Transverse colon (tissue), 4 donors: Measurements from ENCODE around the gene MUCL3. TPM values are rescaled to one million over a fixed set of nuclear protein-coding genes. Genes with fewer than 3 reads are reported as not detected.
"Not testable (repeated sequence)": the region's sequence is repeated elsewhere in the genome, so short reads cannot be mapped to it uniquely, and the experiment has no call there.

Experiments used
- DNase-seq: peaks from one replicate; pipeline ENCODE4 v3.0.0-alpha.2; 2019
- H3K27ac ChIP-seq, 4 donors: fragments of 200-600 bp; sonication (generic); 2 replicates each; pipeline ENCODE4 v1.5.1; 2016 to 2018; ENCODE audit warnings: inconsistent platforms in 4 of 4
- H3K27me3 ChIP-seq: fragments of 200-600 bp; sonication (generic); 2 replicates; pipeline ENCODE4 v1.5.1; 2017; ENCODE audit warnings: inconsistent platforms
- H3K36me3 ChIP-seq, 4 donors: fragments of 200-600 bp; sonication (generic); 2 replicates each; pipeline ENCODE4 v1.5.1; 2017 to 2019; ENCODE audit warnings: inconsistent platforms in 4 of 4
- H3K4me1 ChIP-seq, 4 donors: fragments of 200-600 bp; sonication (generic); 2 replicates each; pipeline ENCODE4 v1.5.1; 2017 to 2020; ENCODE audit warnings: inconsistent platforms in 4 of 4
- H3K4me3 ChIP-seq, 4 donors: fragments of 200-600 bp; sonication (generic); 1 replicate in 1 of 4; 2 replicates in 3 of 4; pipeline versions ENCODE4 v1.5.1 to v1.6.1; 2017 to 2019; ENCODE audit warnings: inconsistent platforms in 4 of 4
- H3K9me3 ChIP-seq, 2 donors: fragments of 200-600 bp; sonication (generic); 2 replicates each; pipeline ENCODE4 v1.5.1; 2017 to 2019; ENCODE audit warnings: inconsistent platforms in 2 of 2
- CTCF ChIP-seq, 5 experiments: fragments of 200-600 bp in 3 of 5; fragments of 450-650 bp in 2 of 5; sonication (generic) in 3 of 5; IDR thresholded peaks; 1 replicate in 2 of 5; 2 replicates in 3 of 5; pipeline ENCODE4 v1.5.1; 2016 to 2017; ENCODE audit warnings: antibody characterized with exemption in 5 of 5, inconsistent platforms in 3 of 5, mild to moderate bottlenecking in 2 of 5, moderate library complexity in 1 of 5
- EP300 ChIP-seq: sonication (generic); formaldehyde crosslinking; IDR thresholded peaks from one replicate; pipeline ENCODE4 v1.6.1; 2017; ENCODE audit warnings: antibody characterized with exemption, low read depth
- POLR2A ChIP-seq: fragments of 450-650 bp; IDR thresholded peaks from one replicate; pipeline ENCODE4 v1.6.1; 2016; ENCODE audit warnings: antibody characterized with exemption, mild to moderate bottlenecking, moderate library complexity
- POLR2AphosphoS5 ChIP-seq, 3 donors: sonication (generic); formaldehyde crosslinking; IDR thresholded peaks; one replicate each; pipeline ENCODE4 v1.6.1; 2016; ENCODE audit warnings: antibody characterized with exemption in 3 of 3
- WGBS, 2 donors: methylation state at CpG; one replicate each; pipeline ENCODE4 v1.1.5; 2018; ENCODE audit warnings: low coverage in 1 of 2; 5-methylcytosine and 5-hydroxymethylcytosine counted together
- in situ Hi-C, 4 donors: fragments of 200-750 bp; cut with MboI; loops; one replicate each; pipeline versions ENCODE4 v1.15.0 to v1.15.1; 2017; ENCODE audit warnings: low sequenced_read_pairs in 3 of 4, low pct_ligation_motif_present in 1 of 4, low pct_unique_long_range_greater_than_20kb in 1 of 4
- intact Hi-C: fragments of 100-400 bp; cut with DNase I; formaldehyde crosslinking; loops from one replicate; pipeline ENCODE4 v1.15.1; 2023; ENCODE audit warnings: low total_unique reads
- total RNA-seq, 4 donors: library from RNA; depleted of rRNA; stranded (reverse); fragments of >200 nt; gene quantifications; one replicate each; pipeline ENCODE4 v1.1.0, GENCODE V29; 2016

Gene MUCL3
- total RNA-seq, 4 donors from 2014 or later, result 0.16 to 0.41 TPM; not detected in 2

GRCh38 chr6:30917041-30917440 lies 23.7 kb upstream of the MUCL3 start:
- peaks cover 0 to 26% (median 9%) of the 10 kb centered on the region in 4 donors for H3K36me3 ChIP-seq
- in situ Hi-C loops, result loop anchor here in 3 of 4 donors (5.0 to 10.0 kb wide), 2 partner anchors 158 to 160 kb away; no protein-coding TSS in a partner anchor
- intact Hi-C loops, result loop anchor here (5.0 kb wide), 1 partner anchor 150 kb away; no protein-coding TSS in a partner anchor

GRCh38 chr6:30917487-30917886 lies 23.3 kb upstream of the MUCL3 start:
- peaks cover 0 to 26% (median 11%) of the 10 kb centered on the region in 4 donors for H3K36me3 ChIP-seq
- in situ Hi-C loops, result loop anchor here in 3 of 4 donors (5.0 to 10.0 kb wide), 2 partner anchors 157 to 160 kb away; no protein-coding TSS in a partner anchor

More at GRCh38 chr6:30917041-30917440, 23.7 kb upstream of the MUCL3 start:
- no peak for TF ChIP-seq POLR2A
- TF ChIP-seq CTCF (IDR thresholded peaks at IDR 0.05), result no peak
- TF ChIP-seq POLR2AphosphoS5 (IDR thresholded peaks at IDR 0.05), result no peak
- no peak for TF ChIP-seq EP300
- no peak for DNase-seq
- H3K9me3 ChIP-seq, result no peaks in the 10 kb centered on the region
- H3K27me3 ChIP-seq, result no peaks in the 10 kb centered on the region
- WGBS, 2 donors, result 89 to 100% methylated on average over 3 to 7 of the region's 7 CpGs
- no peak overlapping the region for H3K27ac ChIP-seq
- H3K4me1 ChIP-seq, result peaks cover 9 to 24% (median 17%) of the 10 kb centered on the region in 4 donors
- no peak overlapping the region for H3K4me3 ChIP-seq

GRCh38 chr6:30918670-30919069 lies 22.1 kb upstream of the MUCL3 start:
- in situ Hi-C loops, result loop anchor here in 3 of 4 donors (5.0 to 10.0 kb wide), 2 partner anchors 156 to 159 kb away; no protein-coding TSS in a partner anchor
- no peaks in the 10 kb centered on the region for H3K27me3 ChIP-seq
- no peaks in the 10 kb centered on the region for H3K9me3 ChIP-seq
- DNase-seq, result no peak
- intact Hi-C loops, result loop anchor here (5.0 kb wide), 1 partner anchor 149 kb away; no protein-coding TSS in a partner anchor
- H3K27ac ChIP-seq, result no peak overlapping the region
- no peak overlapping the region for H3K4me3 ChIP-seq
- no peak for TF ChIP-seq CTCF (IDR thresholded peaks at IDR 0.05)
- TF ChIP-seq EP300, result no peak
- TF ChIP-seq POLR2A, result no peak
- TF ChIP-seq POLR2AphosphoS5 (IDR thresholded peaks at IDR 0.05), result no peak
- WGBS, 2 donors, result 93% methylated on average over 8 of the region's 8 CpGs; no CpG with 5 or more reads in 1 of the 2 donors
- H3K4me1 ChIP-seq, result peaks cover 9 to 18% (median 13%) of the 10 kb centered on the region in 4 donors
- peaks cover 0 to 32% (median 15%) of the 10 kb centered on the region in 4 donors for H3K36me3 ChIP-seq

More at GRCh38 chr6:30917487-30917886, 23.3 kb upstream of the MUCL3 start:
- H3K4me1 ChIP-seq, result peaks cover 9 to 24% (median 17%) of the 10 kb centered on the region in 4 donors
- no peaks in the 10 kb centered on the region for H3K9me3 ChIP-seq
- TF ChIP-seq CTCF (IDR thresholded peaks at IDR 0.05) (no peak), POLR2AphosphoS5 (IDR thresholded peaks at IDR 0.05) (no peak), EP300 (no peak), POLR2A (no peak)
- WGBS, 2 donors, result 94% methylated on average over 8 of the region's 8 CpGs; no CpG with 5 or more reads in 1 of the 2 donors
- intact Hi-C loops, result loop anchor here (5.0 kb wide), 1 partner anchor 150 kb away; no protein-coding TSS in a partner anchor
- no peak overlapping the region for H3K4me3 ChIP-seq
- no peak for DNase-seq
- H3K27me3 ChIP-seq, result no peaks in the 10 kb centered on the region
- no peak overlapping the region for H3K27ac ChIP-seq

GRCh38 chr6:30922447-30922852 lies 18.3 kb upstream of the MUCL3 start:
- Histone ChIP-seq H3K27me3 (no peaks in the 10 kb centered on the region), H3K27ac (no peak overlapping the region), H3K9me3 (no peaks in the 10 kb centered on the region), H3K36me3 (peaks cover 0 to 38% (median 16%) of the 10 kb centered on the region in 4 donors), H3K4me1 (no peaks in the 10 kb centered on the region), H3K4me3 (no peak overlapping the region)
- DNase-seq, result no peak
- intact Hi-C loops, result no loop called here
- WGBS, 2 donors, result 85% methylated on average over 7 of the region's 7 CpGs; no CpG with 5 or more reads in 1 of the 2 donors
- TF ChIP-seq CTCF (IDR thresholded peaks at IDR 0.05), result no peak
- TF ChIP-seq POLR2AphosphoS5 (IDR thresholded peaks at IDR 0.05), result no peak
- in situ Hi-C loops, result no loop called here

GRCh38 chr6:30924040-30924627 lies 16.6 kb upstream of the MUCL3 start:
- H3K4me3 ChIP-seq, H3K4me1 ChIP-seq, in situ Hi-C loops, H3K27me3 ChIP-seq, H3K27ac ChIP-seq, H3K9me3 ChIP-seq, intact Hi-C loops, DNase-seq: not testable (repeated sequence)
- H3K36me3 ChIP-seq, result peaks cover 0 to 32% (median 15%) of the 10 kb centered on the region in 4 donors
- 93% methylated on average over 7 of the region's 9 CpGs; no CpG with 5 or more reads in 1 of the 2 donors for WGBS, 2 donors
